OCI-M1 (cell line): ENCODE measurements around the gene KIAA1671.
A peak's percentile ranks its signal among the peaks of the same experiment; 100 is the strongest.
"Not testable (repeated sequence)": the region's sequence is repeated elsewhere in the genome, so short reads cannot be mapped to it uniquely, and the experiment has no call there.

Source experiments
- DNase-seq: peaks from one replicate; lab custom pipeline; 2025; lab: John Stamatoyannopoulos, UW

Gene KIAA1671

DNA sequence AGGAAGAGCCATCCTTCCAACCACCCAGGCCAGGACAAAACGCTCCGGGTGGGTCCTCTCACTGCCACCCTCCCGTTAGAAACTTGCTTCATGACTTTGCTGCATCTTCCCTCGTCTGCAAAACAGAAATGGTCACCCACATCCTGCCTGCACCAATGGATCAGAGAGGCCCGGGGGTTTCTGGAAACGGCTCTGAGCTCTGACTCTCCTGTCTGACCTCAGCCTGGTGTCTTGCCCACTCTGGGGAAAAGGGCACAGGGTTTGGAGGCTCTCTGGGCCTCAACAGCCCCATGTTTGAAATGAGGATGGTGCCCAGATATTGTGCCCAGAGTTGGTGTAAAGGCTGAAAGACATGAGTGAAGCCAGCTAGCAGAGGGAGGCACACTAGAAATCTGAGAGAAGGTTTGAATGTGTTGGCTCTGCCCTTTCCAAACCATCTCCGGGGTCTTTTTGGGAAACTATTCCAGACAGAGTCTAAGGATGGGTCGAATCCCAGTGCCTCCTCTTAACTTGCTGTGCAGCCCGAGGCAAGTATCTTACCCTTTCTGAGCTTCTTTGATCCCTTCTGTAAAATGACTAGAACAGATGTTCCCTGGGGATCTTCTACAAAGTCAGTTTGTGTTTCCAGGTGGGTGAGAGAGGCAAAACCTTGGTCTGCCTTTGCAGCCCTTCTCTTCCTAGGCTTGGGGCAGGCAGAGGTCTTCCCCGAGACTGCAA lies 249.2 kb downstream of the KIAA1671 start:
- no peak for DNase-seq

DNA sequence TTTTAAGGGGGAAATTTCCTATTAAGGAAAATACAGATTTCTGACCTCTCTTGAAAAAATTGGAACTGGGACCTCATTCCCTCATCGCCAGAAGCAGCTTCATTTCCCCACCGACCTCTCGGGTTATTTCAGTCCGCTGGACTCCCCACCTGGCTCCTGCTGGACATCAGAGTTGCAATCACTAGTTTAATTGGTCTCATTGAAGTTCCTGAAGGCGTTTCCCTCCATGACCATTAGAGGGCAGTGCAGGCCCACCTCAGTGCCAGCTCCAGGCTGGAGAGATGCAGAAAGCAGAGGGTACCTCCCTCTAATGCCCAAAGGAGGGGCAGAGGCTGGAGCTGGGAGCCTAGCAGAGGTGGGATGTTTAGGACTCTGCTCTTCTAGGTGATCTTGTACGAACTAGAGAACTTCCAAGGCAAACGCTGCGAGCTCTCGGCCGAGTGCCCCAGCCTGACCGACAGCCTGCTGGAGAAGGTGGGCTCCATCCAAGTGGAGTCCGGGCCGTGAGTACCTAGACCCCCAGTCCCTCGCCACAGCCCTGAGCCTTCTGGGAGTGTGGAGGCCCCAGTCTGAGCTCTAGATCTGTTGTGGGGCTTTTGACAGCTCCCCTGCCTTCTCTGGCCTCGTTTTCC lies 249.9 kb downstream of the KIAA1671 start:
- peak; percentile 89 for DNase-seq

DNA sequence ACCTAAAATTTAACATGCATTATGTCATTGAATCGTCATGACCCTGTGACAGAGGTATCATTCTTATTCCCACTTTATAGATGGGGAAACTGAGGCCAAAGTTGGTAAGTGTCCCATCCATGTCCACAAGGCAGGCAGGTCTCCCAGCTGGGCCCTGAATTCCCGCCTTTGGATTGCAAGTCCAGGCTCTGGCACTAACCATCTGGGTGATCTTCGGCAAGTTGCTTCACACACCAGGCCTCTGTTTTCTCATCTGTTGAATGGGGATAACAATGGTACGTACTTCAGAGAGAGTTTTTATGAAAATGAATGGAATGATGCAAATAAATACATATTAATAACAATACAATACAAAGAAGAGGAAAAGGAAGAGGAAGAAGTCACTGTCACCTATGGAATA lies 250.6 kb downstream of the KIAA1671 start:
- DNase-seq, result no peak

DNA sequence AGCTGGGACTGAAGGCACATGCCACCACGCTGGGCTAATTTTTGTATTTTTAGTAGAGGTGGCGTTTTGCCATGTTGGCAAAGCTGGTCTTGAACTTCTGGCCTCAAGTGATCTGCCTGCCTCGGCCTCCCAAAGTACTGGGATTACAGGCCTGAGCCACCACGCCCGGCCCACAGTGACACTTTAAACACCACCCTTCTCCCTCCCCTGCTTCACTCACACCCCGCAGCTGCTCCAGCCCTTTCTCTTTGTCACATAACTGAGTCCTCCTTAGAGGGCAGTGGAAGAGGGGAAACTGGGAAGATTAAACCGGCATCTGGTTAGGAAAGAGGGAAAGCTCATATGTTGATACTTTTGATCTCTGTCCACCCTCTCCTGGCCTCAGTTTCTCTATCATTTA lies 252.0 kb downstream of the KIAA1671 start:
- DNase-seq, result not testable (repeated sequence)

DNA sequence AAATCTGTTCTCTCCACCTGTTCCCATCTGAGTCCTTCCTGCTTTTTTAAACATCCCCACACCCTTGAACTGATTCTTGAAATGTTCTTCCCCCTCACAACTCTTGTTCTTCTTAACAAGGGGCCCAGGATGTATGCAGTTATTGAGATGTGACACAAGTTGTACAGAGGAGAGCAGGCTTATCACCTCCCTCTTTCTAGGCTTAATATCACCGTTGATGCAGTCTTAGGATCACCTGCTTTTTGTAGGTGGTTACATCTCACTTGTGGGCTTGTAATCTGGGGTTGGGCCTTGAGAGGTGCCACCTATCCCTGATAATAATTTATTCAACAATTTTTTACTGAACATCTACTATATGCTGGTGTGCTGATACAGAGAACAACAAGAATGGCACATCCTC lies 253.3 kb downstream of the KIAA1671 start:
- no peak for DNase-seq

DNA sequence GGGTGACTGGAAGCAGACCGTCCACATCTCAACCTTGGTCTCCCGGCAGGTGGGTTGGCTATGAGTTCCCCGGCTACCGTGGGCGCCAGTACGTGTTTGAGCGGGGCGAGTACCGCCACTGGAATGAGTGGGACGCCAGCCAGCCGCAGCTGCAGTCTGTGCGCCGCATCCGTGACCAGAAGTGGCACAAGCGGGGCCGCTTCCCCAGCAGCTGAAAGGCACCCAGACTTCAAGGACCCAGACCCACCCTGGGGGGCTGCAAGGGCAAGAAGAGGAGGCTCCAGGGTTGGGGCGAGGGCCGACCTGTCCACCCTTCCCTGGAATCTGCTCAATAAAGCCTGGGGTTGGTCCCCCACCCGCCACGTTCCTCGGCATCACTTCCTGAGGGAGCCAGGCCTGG lies 254.5 kb downstream of the KIAA1671 start:
- DNase-seq, result no peak

DNA sequence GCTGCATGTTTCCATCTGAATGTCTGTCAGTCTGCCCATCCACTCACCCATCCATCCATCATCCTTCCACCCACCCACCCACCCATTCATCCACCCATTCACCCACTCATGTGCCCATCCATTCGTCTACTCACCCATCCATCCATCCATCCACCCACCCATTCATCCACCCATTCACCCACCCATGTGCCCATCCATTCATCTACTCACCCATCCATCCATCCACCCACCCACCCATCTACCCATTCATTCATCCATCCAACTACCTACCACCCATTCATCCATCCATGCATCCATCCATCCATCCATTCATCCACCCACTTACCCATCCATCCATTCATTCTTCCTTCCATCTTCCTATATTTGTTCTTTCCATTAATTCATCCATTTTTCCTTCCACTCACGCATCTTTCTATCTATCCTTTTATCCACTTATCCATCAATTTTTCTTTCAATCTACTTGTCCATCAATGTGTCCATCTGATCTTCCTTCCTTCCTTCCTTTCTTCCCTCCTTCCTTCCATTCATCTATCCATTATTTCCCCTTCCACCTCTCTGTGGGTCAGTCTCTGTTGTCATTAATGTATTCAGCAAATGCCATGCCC lies 255.1 kb downstream of the KIAA1671 start:
- DNase-seq, result no peak

DNA sequence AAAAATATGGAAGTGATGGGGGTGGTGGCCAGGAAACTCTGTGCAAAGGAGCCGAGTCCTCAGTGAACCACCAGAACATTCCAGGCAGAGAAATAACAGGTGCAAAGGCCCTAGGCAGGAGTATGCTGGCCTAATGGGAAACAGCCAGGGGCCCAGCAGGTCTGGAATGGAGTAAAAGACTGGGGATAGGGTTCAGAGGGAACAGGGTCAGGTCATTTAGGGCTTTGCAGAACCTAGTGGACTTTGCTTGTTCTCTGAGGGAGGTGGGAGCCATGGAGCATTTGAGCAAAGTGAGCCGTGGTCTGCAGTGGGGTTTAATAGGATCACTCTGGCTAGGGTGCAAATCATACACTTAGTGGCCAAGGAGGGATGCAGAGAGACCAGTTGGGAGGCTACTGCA lies 255.8 kb downstream of the KIAA1671 start:
- DNase-seq, result no peak

DNA sequence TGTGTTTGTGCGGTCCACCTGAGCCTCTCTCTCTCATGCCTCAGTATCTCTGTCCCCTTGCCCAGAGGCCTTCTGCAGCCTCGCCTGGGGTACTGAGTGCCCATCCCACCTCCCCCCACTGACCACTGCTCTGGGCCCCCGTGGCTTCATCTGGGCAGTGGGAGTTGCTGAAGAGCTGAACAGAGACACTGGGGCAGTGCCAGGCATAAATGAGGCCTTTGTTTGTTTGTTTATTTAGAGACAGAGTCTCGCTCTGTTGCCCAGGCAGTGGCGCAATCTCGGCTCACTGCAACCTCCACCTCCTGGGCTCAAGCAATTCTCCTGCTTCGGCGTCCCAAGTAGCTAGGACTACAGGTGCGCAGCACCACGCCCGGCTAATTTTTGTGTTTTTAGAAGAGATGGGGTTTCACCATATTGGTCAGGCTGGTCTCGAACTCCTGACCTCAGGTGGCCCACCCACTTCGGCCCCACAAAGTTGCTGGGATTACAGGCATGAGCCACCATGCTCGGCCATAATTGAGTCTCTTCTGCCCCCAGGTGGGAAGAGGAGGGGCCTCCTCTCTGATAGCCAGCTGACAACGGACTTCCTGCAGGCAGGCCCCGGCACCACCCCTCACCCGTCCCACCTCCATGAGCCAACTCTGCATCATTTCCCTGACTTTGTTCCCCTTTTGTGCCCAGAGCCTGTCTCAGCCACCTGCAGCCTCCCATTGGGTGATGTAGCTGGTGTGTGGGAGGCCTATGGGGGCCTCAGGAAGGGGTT lies 256.4 kb downstream of the KIAA1671 start:
- no peak for DNase-seq

DNA sequence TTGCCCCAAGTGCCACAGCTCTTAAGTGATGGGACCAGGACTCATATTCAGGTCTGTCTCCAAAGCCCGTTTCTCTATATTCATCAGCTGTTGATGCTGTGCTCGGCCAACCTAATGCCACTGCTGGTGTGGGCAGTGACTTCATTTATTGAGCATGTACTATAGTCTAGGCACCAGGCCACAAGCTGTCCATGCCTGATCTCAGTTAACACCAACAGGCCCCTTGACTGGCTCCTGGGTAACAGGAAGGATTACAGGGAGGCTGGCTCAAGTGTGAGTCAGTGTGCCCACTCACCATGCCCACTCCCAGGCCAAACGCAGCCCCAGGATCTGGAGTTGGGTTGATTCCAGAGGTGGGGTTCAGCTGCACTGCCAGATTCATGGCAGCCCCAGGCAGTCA lies 258.3 kb downstream of the KIAA1671 start:
- DNase-seq, result no peak

DNA sequence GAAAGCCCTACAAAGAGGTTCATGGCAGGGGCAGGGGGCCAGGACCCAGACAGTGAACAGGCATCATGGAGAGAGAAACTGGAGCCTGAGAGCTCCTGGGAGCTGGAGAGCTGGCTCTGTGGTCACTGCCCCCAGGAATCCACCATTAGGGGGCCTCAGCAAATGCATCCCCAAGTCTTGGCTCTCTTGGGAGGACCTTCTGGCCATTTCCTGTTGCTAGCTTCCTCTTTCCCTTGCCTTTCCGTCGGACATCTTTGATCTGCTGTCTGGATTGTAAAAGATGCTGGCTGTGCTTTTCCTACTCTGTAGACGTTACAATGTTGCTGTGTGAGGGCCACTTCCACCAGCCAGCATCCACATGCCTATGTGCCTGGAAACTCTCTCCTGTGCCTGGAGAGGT lies 259.8 kb downstream of the KIAA1671 start:
- peak; percentile 83 for DNase-seq

DNA sequence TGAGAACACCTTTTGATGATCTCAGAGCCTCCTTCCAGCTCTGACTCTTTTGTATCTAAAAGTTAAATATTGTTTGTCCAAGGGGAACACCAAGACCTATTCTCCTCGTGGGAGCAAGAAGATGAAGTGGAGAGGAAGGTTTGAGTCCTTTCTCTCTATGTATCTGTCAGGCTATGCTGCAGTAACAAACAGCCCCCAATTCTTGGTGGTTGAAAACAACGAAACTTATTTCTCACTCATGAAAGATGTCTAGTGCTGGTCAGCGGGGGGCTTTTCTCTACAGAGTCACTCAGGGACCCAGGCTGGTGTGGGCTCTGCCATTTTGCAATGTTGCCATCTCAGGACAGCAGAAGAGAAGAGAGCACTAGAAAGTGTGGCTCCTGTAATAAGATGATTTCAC lies 260.7 kb downstream of the KIAA1671 start:
- no peak for DNase-seq

DNA sequence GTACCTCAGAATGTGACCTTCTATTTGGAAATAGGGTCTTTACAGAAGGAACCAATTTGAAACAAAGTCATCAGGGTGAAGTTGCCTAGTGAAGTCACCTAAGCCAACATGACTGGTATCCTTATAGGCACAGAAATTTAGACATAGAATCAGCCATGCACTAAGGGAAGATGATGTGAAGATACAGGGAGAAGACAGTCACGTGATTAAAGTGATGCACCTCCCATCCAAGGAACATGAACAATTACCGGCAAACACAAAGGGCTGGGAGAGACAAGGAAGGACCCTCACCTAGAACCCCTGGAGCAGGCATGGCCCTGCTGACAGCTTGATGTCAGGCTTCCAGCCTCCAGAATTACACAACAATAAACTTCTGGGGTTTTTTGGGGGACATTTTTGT lies 263.7 kb downstream of the KIAA1671 start:
- DNase-seq, result no peak

DNA sequence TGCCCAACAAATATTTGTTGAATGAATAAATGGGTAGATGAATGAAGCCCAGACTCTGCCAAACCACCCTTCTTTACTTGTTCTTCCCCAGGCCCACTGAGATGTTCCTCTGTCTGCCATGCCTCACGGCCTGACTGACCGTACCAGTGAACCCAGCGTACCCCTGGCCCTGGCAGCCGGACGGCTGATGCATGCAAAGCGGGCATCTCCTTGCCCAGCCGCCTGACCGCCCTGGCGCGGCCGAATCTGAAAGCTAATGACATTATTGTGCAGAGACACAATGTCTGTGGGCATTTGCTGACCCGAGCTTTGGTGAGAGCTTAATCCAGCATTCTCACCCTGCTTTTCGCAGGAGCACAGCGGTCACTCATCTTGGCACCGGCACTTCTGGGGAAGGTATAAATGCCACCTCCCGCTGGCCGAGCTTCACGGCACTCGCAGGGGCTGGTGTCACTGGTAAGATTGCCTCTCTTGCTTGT lies 266.7 kb downstream of the KIAA1671 start, which contains the start of gene CRYBB2:
TSS of gene CRYBB2 (plus strand) at position 429 of the 479 bp plus-strand sequence. CDS start 1,791 bp downstream, outside the sequence.
- no peak for DNase-seq

DNA sequence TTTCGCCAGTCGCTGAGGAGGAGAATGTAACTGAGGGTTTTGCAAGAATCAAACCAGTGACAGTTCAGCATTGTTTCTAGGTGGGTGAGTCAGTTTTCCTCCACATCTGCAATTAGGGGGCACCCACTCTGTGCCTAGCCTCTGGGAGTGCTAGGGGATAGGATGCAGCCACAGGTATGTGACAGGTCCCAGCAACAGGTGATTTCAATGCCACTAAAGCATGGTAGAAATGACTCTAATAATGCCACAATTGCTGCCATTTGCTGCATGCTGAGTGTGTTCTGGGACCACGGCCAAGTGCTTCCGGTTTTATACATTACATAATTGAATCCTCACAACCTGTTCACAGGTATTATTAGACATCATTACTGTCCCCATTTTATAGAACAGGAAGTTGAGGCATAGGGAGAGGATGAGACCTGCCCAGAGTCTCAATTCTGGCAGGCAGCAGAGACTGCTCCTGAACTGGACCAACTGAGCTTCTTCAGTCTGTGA lies 267.5 kb downstream of the KIAA1671 start:
- no peak for DNase-seq

DNA sequence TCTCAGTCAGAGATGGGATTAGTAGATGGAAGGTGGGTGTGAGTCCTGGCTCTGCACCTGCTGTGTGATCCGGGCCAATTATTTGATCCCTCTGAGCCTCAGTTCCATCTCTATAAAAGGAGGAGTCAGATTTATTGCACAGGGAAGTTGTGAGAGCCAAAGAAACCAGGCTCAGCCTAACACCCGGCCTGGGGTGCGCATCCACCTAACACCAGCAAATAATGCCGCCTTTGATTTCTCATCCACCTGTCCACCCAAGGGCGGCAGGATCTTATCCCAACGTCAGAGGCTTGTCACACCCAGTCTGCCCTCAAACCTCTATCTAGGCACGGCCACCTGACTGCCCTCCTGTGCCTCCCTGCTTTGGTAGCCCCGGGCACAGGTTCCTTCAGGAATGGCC lies 269.3 kb downstream of the KIAA1671 start:
- no peak for DNase-seq

DNA sequence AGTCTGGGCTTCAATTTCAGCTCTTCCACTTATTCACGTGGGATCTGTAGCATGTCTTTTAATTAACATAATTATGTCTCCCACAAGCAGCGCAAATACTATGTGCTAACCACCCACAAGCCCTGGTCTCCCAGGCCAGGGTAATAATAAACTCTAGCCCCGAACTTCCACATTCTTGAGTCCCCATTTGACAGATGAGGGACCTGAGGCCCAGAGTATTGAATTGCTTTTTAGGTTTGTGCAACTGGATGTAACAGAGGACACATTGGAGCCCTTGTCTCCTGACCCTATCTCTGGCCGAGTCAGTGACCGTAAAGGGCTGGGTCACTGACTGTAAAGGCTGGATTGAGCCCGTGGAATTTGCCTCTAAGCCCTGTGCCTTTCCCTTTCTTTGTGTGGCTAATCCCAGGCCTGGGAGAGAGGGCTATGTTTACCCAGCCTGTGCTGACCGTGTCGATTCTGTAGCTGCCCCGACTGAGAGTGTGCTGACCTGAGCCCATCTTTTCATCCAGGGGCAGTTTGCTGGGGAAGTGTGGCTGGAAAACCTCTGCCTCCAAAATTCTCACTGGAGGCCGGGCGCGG lies 270.8 kb downstream of the KIAA1671 start:
- DNase-seq, result no peak

DNA sequence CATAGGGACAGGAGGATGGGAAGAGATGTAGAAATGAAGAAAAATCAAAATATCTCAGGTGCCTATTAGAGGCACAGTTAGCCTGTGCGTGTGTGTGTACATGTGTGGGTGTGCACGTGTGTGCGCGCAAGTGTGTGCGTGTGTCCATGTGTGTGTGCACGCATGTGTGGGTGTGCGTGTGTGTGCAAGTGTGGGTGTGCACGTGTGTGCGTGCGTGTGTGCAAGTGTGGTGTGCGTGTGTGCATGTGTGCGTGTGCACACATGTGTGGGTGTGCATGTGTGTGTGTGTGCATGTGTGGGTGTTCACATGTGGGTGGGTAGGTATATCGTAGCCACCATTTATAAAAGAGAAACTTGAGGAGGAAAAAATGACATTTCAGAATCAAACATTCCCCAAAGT lies 276.3 kb downstream of the KIAA1671 start:
- DNase-seq, result no peak

DNA sequence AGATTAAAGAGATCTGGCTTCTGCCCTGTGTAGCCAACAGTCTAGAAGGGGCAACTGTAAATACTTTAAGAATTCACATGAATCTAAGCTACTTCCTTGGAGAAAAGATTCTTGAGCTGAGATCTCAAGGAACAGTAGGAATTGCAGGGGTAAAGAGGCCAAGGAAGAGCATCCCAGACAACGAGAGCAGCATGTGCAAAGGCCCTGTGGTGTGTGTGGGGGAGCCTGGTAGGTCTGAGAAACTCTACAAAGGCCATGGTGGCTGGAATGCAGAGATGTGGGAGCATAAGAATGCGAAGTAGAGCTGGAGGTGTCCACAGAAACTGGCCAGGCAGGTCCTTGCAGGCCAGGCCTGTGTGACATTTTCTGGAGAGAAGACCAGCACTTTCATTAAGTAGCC lies 278.2 kb downstream of the KIAA1671 start:
- not testable (repeated sequence) for DNase-seq

DNA sequence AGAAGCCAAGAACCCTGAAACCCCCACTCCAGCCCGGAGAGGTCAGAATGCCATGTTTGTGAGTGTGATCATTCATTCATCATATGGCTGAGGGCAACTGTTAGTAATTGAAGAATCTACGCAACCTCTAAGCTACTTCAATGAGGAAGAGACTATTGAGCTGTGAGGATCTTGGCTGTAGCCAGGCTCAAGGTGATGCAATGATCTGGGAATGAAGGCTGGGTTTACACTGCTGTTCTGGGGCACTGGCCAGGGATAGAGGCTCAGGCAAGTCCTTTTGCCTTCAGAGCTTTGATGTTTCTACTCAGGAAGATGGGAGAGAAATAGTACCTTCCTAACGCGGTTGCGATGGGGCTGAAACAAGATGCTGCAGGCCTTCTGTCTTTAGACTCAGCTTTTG lies 279.8 kb downstream of the KIAA1671 start:
- no peak for DNase-seq

DNA sequence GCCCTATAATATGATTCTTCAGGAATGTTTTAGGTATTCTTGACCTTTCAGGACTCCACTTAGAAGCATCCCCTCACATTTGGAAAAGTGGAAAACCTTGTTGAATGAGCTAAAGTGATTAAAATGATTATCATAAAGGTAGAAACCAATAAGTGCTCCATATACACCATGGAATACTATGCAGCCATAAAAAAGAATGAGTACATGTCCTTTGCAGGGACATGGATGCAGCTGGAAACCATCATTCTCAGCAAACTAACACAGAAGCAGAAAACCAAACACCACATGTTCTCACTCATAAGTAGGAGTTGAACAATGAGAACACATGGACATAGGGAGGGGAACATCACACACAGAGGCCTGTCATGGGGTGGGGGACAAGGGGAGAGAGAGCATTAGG lies 281.2 kb downstream of the KIAA1671 start:
- not testable (repeated sequence) for DNase-seq
